GM10248 (cell line): ENCODE results near the gene CNNM2.
"Not testable (repeated sequence)": the region's sequence is repeated elsewhere in the genome, so short reads cannot be mapped to it uniquely, and the experiment has no call there.

Experiments used
- CTCF ChIA-PET: fragments of 300-600 bp; sonication (Branson Sonifier 250); formaldehyde crosslinking; extraction: SDS; loops from one replicate; lab custom pipeline; 2021; ENCODE audit warnings: antibody characterized with exemption; lab: Yijun Ruan, JAX
- POLR2A ChIA-PET: fragments of 350-650 bp; sonication (Branson Sonifier 250); formaldehyde crosslinking; extraction: SDS; loops from one replicate; lab custom pipeline; 2020; ENCODE audit warnings: antibody characterized with exemption; lab: Yijun Ruan, JAX
- DNase-seq: peaks from one replicate; pipeline ENCODE4 v3.0.0; 2012; ENCODE audit errors: extremely low spot score
- CTCF ChIP-seq: IDR thresholded peaks from 2 replicates; pipeline ENCODE4 v1.5.1; 2012; ENCODE audit warnings: mild to moderate bottlenecking, low read depth; ENCODE audit errors: extremely low read depth, missing control alignments, control extremely low read depth

CNNM2 gene

GRCh38 chr10:103062854-103063590 is 144.9 kb downstream of the CNNM2 start:
- ChIA-PET CTCF (interaction anchor here (0.8 to 3.8 kb wide), 9 partner anchors 10 to 182 kb away, joined by 3 to 25 read pairs (median 3); partner anchors contain the start of gene CNNM2), POLR2A (interaction anchor here (0.5 kb wide), 1 partner anchor 137 kb away, joined by 3 read pairs; no protein-coding TSS in a partner anchor)
- no peak for TF ChIP-seq CTCF
- no peak for DNase-seq

DNA sequence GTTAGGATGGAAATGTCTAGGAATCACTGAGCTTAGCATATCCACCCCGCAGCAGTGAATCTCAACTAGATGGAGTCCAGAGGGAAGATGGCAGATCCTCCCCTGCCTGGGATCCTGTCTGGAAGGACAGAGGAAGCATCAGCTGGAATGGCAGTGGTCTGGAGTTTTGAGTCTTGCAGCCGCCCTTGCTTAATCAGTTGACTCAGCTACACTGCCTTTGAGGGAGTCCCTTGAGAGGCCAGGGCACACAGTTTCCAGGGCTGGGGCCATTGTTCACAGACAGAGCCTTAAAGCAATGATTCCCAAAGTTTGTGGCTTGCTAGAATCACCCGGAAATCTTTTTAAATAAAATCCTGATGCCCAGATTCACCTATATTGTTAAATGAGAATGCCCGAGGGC is 146.9 kb downstream of the CNNM2 start:
- POLR2A ChIA-PET = no interaction called here
- no peak for TF ChIP-seq CTCF
- no peak for DNase-seq
- CTCF ChIA-PET = interaction anchor here (0.9 to 3.8 kb wide), 3 partner anchors 12 to 175 kb away, joined by 3 to 25 read pairs (median 3); partner anchors contain the start of gene CNNM2

GRCh38 chr10:103066141-103067098 is 148.3 kb downstream of the CNNM2 start:
- CTCF ChIA-PET = interaction anchor here (1.3 to 2.0 kb wide), 3 partner anchors 148 to 229 kb away, joined by 3 to 12 read pairs (median 5); partner anchors contain the start of genes CNNM2 and CYP17A1
- no peak for DNase-seq
- no peak for TF ChIP-seq CTCF
- POLR2A ChIA-PET = interaction anchor here (0.7 kb wide), 2 partner anchors 148 to 387 kb away, joined by 3 read pairs; partner anchors contain the start of gene CNNM2

- POLR2A ChIA-PET = interaction anchor here (0.7 kb wide), 1 partner anchor 388 kb away, joined by 3 read pairs; no protein-coding TSS in a partner anchor
- DNase-seq = not testable (repeated sequence)
- CTCF ChIA-PET = interaction anchor here (1.3 to 5.5 kb wide), 4 partner anchors 149 to 230 kb away, joined by 3 to 22 read pairs (median 8); partner anchors contain the start of genes CNNM2 and CYP17A1
Observed at GRCh38 chr10:103067099-103067477, 149.0 kb downstream of the CNNM2 start.

- CTCF ChIA-PET = interaction anchor here (1.3 to 5.5 kb wide), 5 partner anchors 10 to 230 kb away, joined by 3 to 22 read pairs (median 5); partner anchors contain the start of genes CNNM2 and CYP17A1
- POLR2A ChIA-PET = no interaction called here
- TF ChIP-seq CTCF = no peak
- peak; percentile 49 for DNase-seq
Observed at GRCh38 chr10:103067484-103067883, 149.4 kb downstream of the CNNM2 start.

DNA sequence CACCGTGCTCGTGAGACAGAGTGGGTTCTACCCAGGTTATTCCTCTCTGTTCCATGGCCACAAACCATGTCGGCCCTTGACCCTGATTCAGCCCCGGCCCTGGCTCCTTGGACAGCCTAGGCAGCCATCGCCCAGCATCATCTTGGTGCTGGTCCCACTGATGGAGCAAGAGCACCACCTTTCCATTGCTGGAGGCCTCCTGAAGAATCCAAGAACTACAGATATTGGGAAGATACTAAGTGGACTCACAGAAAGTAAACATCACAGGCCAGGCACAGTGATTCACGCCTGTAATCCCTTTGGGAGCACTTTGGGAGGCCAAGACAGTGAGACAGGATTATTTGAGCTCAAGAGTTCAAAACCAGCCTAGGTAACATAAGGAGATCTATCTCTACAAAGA is 149.9 kb downstream of the CNNM2 start:
- ChIA-PET CTCF (interaction anchor here (1.8 to 6.1 kb wide), 3 partner anchors 10 to 177 kb away, joined by 5 to 67 read pairs (median 22); partner anchors contain the start of gene CNNM2), POLR2A (interaction anchor here (0.8 kb wide), 1 partner anchor 151 kb away, joined by 3 read pairs; no protein-coding TSS in a partner anchor)
- DNase-seq = no peak
- no peak for TF ChIP-seq CTCF
